T-cell (primary cell): ENCODE results near the gene CABP1. TPM values are rescaled to one million over a fixed set of nuclear protein-coding genes. Genes with fewer than 3 reads are reported as not detected.

Experiments used
- ATAC-seq, 4 experiments: fragments of 200-7000 bp in 3 of 4; fragments of 150-1000 bp in 1 of 4; cut with Tn5 transposase; replicated peaks in 1 of 4; 1 replicate in 3 of 4; 2 replicates in 1 of 4; pipeline ENCODE4 v1.10.0; 2021; ENCODE audit warnings: moderate library complexity in 3 of 4, mild to moderate bottlenecking in 2 of 4, moderate number of reproducible peaks in 1 of 4
- CTCF ChIA-PET, 2 donors: fragments of 300-600 bp; sonication (Branson Sonifier 250); formaldehyde crosslinking; loops; one replicate each; lab custom pipeline; 2022; ENCODE audit warnings: antibody characterized with exemption in 2 of 2; lab: Charles Lee
- POLR2A ChIA-PET, 2 donors: fragments of 300-600 bp; sonication (Branson Sonifier 250); formaldehyde crosslinking; loops; one replicate each; lab custom pipeline; 2022; ENCODE audit warnings: antibody characterized with exemption in 2 of 2; lab: Charles Lee
- DNase-seq, 35 experiments: peaks; one replicate each; pipeline versions ENCODE4 v3.0.0 to v3.0.0-alpha.2; 2013 to 2023
- H3K27ac ChIP-seq: one replicate; pipeline ENCODE4 v1.5.1; 2013; ENCODE audit warnings: low read length
- H3K27me3 ChIP-seq, 2 experiments: replicated peaks in 1 of 2; 1 replicate in 1 of 2; 2 replicates in 1 of 2; pipeline versions ENCODE4 v1.6.1 to v1.7.0; 2013; ENCODE audit warnings: low read length in 1 of 2, mixed read lengths in 1 of 2; ENCODE audit not compliant: control insufficient read depth in 2 of 2, insufficient read depth in 2 of 2; ENCODE audit errors: extremely low read depth in 1 of 2
- H3K36me3 ChIP-seq, 2 donors: 1 replicate in 1 of 2; 2 replicates in 1 of 2; pipeline versions ENCODE4 v1.6.1 to v1.7.0; 2013; ENCODE audit warnings: low read length in 1 of 2; ENCODE audit not compliant: control insufficient read depth in 2 of 2, insufficient read depth in 1 of 2; ENCODE audit errors: extremely low read depth in 1 of 2
- H3K4me1 ChIP-seq, 2 experiments: 1 replicate in 1 of 2; 2 replicates in 1 of 2; pipeline versions ENCODE4 v1.6.1 to v1.7.0; 2013; ENCODE audit warnings: low read length in 2 of 2, mixed read lengths in 1 of 2; ENCODE audit not compliant: insufficient read depth in 2 of 2, control insufficient read depth in 1 of 2; ENCODE audit errors: extremely low read depth in 1 of 2
- H3K4me3 ChIP-seq, 2 donors: 1 replicate in 1 of 2; 2 replicates in 1 of 2; pipeline versions ENCODE4 v1.5.1 to v1.7.0; 2013; ENCODE audit warnings: mild to moderate bottlenecking in 2 of 2, low read length in 1 of 2, moderate library complexity in 1 of 2; ENCODE audit not compliant: control insufficient read depth in 1 of 2; ENCODE audit errors: extremely low read depth in 1 of 2
- H3K9me3 ChIP-seq: 2 replicates; pipeline ENCODE4 v1.7.0; 2013
- H3K27ac Mint-ChIP-seq, 2 donors: one replicate each; pipeline ENCODE4 v1.8.0; 2020 to 2021; ENCODE audit warnings: mild to moderate bottlenecking in 2 of 2, mixed read lengths in 2 of 2
- H3K27me3 Mint-ChIP-seq, 2 donors: one replicate each; pipeline ENCODE4 v1.8.0; 2021 to 2022; ENCODE audit warnings: mixed read lengths in 2 of 2
- H3K36me3 Mint-ChIP-seq: one replicate; pipeline ENCODE4 v1.8.0; 2021; ENCODE audit warnings: mixed read lengths
- H3K4me1 Mint-ChIP-seq, 3 donors: one replicate each; pipeline ENCODE4 v1.8.0; 2020 to 2022; ENCODE audit warnings: mixed read lengths in 3 of 3, mild to moderate bottlenecking in 1 of 3
- H3K4me3 Mint-ChIP-seq, 3 donors: one replicate each; pipeline ENCODE4 v1.8.0; 2020 to 2022; ENCODE audit warnings: mild to moderate bottlenecking in 3 of 3, mixed read lengths in 3 of 3, moderate library complexity in 3 of 3
- H3K9me3 Mint-ChIP-seq, 3 donors: one replicate each; pipeline ENCODE4 v1.8.0; 2020 to 2022; ENCODE audit warnings: mixed read lengths in 3 of 3
- WGBS: methylation state at CpG from one replicate; pipeline ENCODE4 v1.1.5; 2013; ENCODE audit warnings: missing lambda C conversion rate; ENCODE audit not compliant: insufficient coverage; 5-methylcytosine and 5-hydroxymethylcytosine counted together
- total RNA-seq, 35 experiments: library from RNA in 6 of 35; stranded (reverse) in 6 of 35; fragments of 120-200 nt in 1 of 35; gene quantifications; one replicate each; pipeline versions ENCODE4 v1.2.1 to v1.2.4 and lab custom pipeline; 2013 to 2026

Gene CABP1
- total RNA-seq (not detected), total RNA-seq (lab: John Stamatoyannopoulos, UW) (0 to 0.21 (median 0) reads per million in 29 experiments)
- not detected for total RNA-seq (2013)

- Mint-ChIP-seq H3K4me1 (peaks cover 5 to 12% (median 8%) of the 10 kb centered on the region in 3 donors), H3K9me3 (no peaks in the 10 kb centered on the region), H3K4me3 (peak within 1 kb of the TSS; percentile 60 to 75 (median 74)), H3K27me3 (peaks cover 39 to 40% of the 10 kb centered on the region in 2 donors), H3K36me3 (no peaks in the 10 kb centered on the region), H3K27ac (no peak within 1 kb of the TSS)
- ChIA-PET POLR2A (no interaction called here), CTCF (interaction anchor here (0.6 to 0.7 kb wide), 3 partner anchors 8 to 107 kb away, joined by 3 to 5 read pairs (median 3); no protein-coding TSS in a partner anchor)
- peaks cover 15 to 44% of the 10 kb centered on the region in 2 experiments for H3K27me3 ChIP-seq
- DNase-seq (peak; percentile 19 to 76 (median 54)), ATAC-seq (peak; percentile 83 to 90 (median 88))
- H3K27ac ChIP-seq, result no peak within 1 kb of the TSS
- H3K36me3 ChIP-seq, result no peaks in the 10 kb centered on the region
- peak within 1 kb of the TSS; percentile 23 to 71 for H3K4me3 ChIP-seq
- H3K4me1 ChIP-seq, result peaks cover 0 to 15% of the 10 kb centered on the region in 2 experiments
- WGBS, result 7% methylated on average over 54 of the region's 56 CpGs
- H3K9me3 ChIP-seq, result no peaks in the 10 kb centered on the region
These were observed at the start of gene CABP1 for GRCh38 chr12:120639771-120640721. Gene CABP1 (plus strand): TSS chr12:120640626. CDS start chr12:120640686, 60 bp downstream.

DNA sequence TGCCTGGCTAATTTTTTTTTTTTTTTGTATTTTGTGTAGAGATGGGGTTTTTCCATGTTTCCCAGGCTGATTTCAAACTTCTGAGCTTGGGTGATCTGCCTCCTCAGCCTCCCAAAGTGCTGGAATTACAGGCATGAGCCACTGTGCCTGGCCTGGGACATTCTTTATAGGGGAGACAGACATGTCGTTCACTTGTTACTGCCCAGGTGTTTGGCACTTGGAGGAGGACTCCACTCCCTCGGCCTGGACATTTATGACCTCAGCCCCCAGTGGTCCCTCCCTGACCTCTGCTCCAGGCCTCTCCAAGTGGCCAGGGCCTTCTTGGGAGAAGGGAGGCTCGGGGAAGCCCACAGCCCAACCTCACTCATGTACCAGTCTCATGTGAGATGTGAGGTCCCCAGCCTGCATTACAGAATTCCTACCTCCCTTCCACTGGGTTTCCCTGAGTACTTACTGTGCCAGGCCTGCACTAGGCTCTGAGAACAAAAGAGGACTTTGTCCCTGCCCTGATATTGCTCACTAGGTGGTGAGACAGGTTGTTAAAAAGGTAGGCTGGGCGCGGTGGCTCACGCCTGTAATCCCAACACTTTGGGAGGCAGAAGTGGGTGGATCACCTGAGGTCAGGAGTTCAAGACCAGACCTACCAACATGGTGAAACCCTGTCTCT is 49.6 kb upstream of the CABP1 start:
- no peak overlapping the region for H3K27ac Mint-ChIP-seq
- CTCF ChIA-PET, result interaction anchor here (0.6 to 0.7 kb wide), 2 partner anchors 469 to 502 kb away, joined by 3 read pairs; no protein-coding TSS in a partner anchor
- no peak for DNase-seq

GRCh38 chr12:120592121-120593049 is 48.0 kb upstream of the CABP1 start:
- ATAC-seq (no peak), DNase-seq (no peak)
- H3K4me3 Mint-ChIP-seq, result no peak overlapping the region
- WGBS, result 88% methylated on average over 2 of the region's 8 CpGs
- H3K9me3 ChIP-seq, result no peaks in the 10 kb centered on the region
- no peak overlapping the region for H3K27ac Mint-ChIP-seq
- no peaks in the 10 kb centered on the region for H3K4me1 ChIP-seq
- peaks cover 0 to 3% of the 10 kb centered on the region in 2 donors for H3K27me3 Mint-ChIP-seq
- no peak overlapping the region for H3K27ac ChIP-seq
- no peaks in the 10 kb centered on the region for H3K36me3 ChIP-seq
- H3K4me3 ChIP-seq, result no peak overlapping the region
- no peaks in the 10 kb centered on the region for H3K36me3 Mint-ChIP-seq
- H3K27me3 ChIP-seq, result peaks cover 0 to 4% of the 10 kb centered on the region in 2 experiments
- H3K4me1 Mint-ChIP-seq, result no peaks in the 10 kb centered on the region
- ChIA-PET CTCF (no interaction called here), POLR2A (no interaction called here)
- no peaks in the 10 kb centered on the region for H3K9me3 Mint-ChIP-seq

More for the DNA sequence above, 49.6 kb upstream of the CABP1 start:
- no peaks in the 10 kb centered on the region for H3K4me1 ChIP-seq
- no peaks in the 10 kb centered on the region for H3K9me3 Mint-ChIP-seq
- H3K27me3 ChIP-seq, result peaks cover 0 to 6% of the 10 kb centered on the region in 2 experiments
- H3K36me3 Mint-ChIP-seq, result no peaks in the 10 kb centered on the region
- no peaks in the 10 kb centered on the region for H3K36me3 ChIP-seq
- no peaks in the 10 kb centered on the region for H3K4me1 Mint-ChIP-seq
- peaks cover 0 to 1% of the 10 kb centered on the region in 2 donors for H3K27me3 Mint-ChIP-seq
- no peaks in the 10 kb centered on the region for H3K9me3 ChIP-seq
- POLR2A ChIA-PET, result interaction anchor here in 1 of 2 donors (0.6 kb wide), 1 partner anchor 297 kb away, joined by 3 read pairs; no protein-coding TSS in a partner anchor
- no peak overlapping the region for H3K27ac ChIP-seq
- no peak overlapping the region for H3K4me3 Mint-ChIP-seq
- ATAC-seq, result no peak
- 92% methylated on average over 4 of the region's 6 CpGs for WGBS
- H3K4me3 ChIP-seq, result no peak overlapping the region

DNA sequence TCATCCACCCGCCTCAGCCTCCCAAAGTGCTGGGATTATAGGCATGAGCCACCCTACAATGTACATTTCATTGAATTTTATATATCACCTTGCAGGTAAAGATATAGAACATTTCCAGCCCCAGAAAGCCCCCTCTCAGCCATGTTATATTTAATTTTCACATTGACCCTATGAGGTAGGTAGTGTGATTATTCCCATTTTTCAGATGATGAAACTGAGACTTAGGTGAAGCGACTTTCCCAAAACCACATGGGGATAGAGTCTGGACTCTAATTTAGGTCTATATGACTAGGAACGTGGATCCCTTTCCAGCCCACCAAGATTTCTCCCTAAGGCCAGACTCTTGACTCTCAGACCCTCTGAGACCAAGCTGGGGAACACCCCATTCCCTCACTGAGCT is 43.5 kb upstream of the CABP1 start:
- ATAC-seq (no peak), DNase-seq (no peak)
- Mint-ChIP-seq H3K27ac (no peak overlapping the region), H3K9me3 (no peaks in the 10 kb centered on the region), H3K36me3 (no peaks in the 10 kb centered on the region), H3K4me3 (no peak overlapping the region), H3K27me3 (peaks cover 8 to 17% of the 10 kb centered on the region in 2 donors), H3K4me1 (no peaks in the 10 kb centered on the region)
- H3K4me1 ChIP-seq, result no peaks in the 10 kb centered on the region
- H3K36me3 ChIP-seq, result no peaks in the 10 kb centered on the region
- no peak overlapping the region for H3K27ac ChIP-seq
- H3K4me3 ChIP-seq, result no peak overlapping the region
- POLR2A ChIA-PET, result no interaction called here
- CTCF ChIA-PET, result no interaction called here
- no CpG with 5 or more reads among the region's 3 CpGs for WGBS
- H3K9me3 ChIP-seq, result no peaks in the 10 kb centered on the region
- H3K27me3 ChIP-seq, result peaks cover 0 to 32% of the 10 kb centered on the region in 2 experiments

- Histone ChIP-seq H3K9me3 (no peaks in the 10 kb centered on the region), H3K27ac (no peak overlapping the region), H3K27me3 (peaks cover 0 to 35% of the 10 kb centered on the region in 2 experiments), H3K4me1 (no peaks in the 10 kb centered on the region), H3K36me3 (no peaks in the 10 kb centered on the region), H3K4me3 (no peak overlapping the region)
- H3K4me3 Mint-ChIP-seq, result no peak overlapping the region
- no peak overlapping the region for H3K27ac Mint-ChIP-seq
- CTCF ChIA-PET, result interaction anchor here in 1 of 2 donors (0.5 kb wide), 1 partner anchor 290 kb away, joined by 4 read pairs; no protein-coding TSS in a partner anchor
- no peak for DNase-seq
- WGBS, result 88% methylated on average over 1 of the region's 3 CpGs
- H3K4me1 Mint-ChIP-seq, result no peaks in the 10 kb centered on the region
- H3K36me3 Mint-ChIP-seq, result no peaks in the 10 kb centered on the region
- POLR2A ChIA-PET, result no interaction called here
- H3K27me3 Mint-ChIP-seq, result peaks cover 8 to 17% of the 10 kb centered on the region in 2 donors
- no peaks in the 10 kb centered on the region for H3K9me3 Mint-ChIP-seq
- no peak for ATAC-seq
These were observed 42.6 kb upstream of the CABP1 start for GRCh38 chr12:120597861-120598260.
